ENCODE results near the gene GTF2H3. TPM values are rescaled to one million over a fixed set of nuclear protein-coding genes. Genes with fewer than 3 reads are reported as not detected.
"Not testable (repeated sequence)": the region's sequence is repeated elsewhere in the genome, so short reads cannot be mapped to it uniquely, and the experiment has no call there.

Gene GTF2H3
- 48.3 TPM for polyA plus RNA-seq (ENCODE audit: insufficient read length)
- long read RNA-seq, donor 1, partial matches to known transcripts: 0 of 4 reads
- long read RNA-seq, donor 1, other reads (novel, unspliced or antisense): 0 of 4 reads
- long read RNA-seq, donor 2, partial matches to known transcripts: 0 of 4 reads
- long read RNA-seq, donor 2, other reads (novel, unspliced or antisense): 0 of 4 reads
- long read RNA-seq, donor 3, partial matches to known transcripts: 0 of 4 reads
- long read RNA-seq, donor 3, other reads (novel, unspliced or antisense): 0 of 4 reads
- long read RNA-seq, donor 4, partial matches to known transcripts: 0 of 1 reads
- long read RNA-seq, donor 4, other reads (novel, unspliced or antisense): 0 of 1 reads
- long read RNA-seq, donor 5, transcript GTF2H3-212 (13 exons, 3,329 nt): major isoform, 7 of 7 reads
- long read RNA-seq, donor 5, partial matches to known transcripts: 0 of 7 reads
- long read RNA-seq, donor 5, other reads (novel, unspliced or antisense): 0 of 7 reads
- long read RNA-seq, donor 6, partial matches to known transcripts: 0 of 5 reads
- long read RNA-seq, donor 6, other reads (novel, unspliced or antisense): 0 of 5 reads
- long read RNA-seq, donor 7, transcript GTF2H3-212 (13 exons, 3,329 nt): major isoform, 8 of 10 reads
- long read RNA-seq, donor 7, partial matches to known transcripts: 0 of 10 reads
- long read RNA-seq, donor 7, other reads (novel, unspliced or antisense): 0 of 10 reads
- long read RNA-seq, donor 8, partial matches to known transcripts: 0 of 1 reads
- long read RNA-seq, donor 8, other reads (novel, unspliced or antisense): 0 of 1 reads

DNA sequence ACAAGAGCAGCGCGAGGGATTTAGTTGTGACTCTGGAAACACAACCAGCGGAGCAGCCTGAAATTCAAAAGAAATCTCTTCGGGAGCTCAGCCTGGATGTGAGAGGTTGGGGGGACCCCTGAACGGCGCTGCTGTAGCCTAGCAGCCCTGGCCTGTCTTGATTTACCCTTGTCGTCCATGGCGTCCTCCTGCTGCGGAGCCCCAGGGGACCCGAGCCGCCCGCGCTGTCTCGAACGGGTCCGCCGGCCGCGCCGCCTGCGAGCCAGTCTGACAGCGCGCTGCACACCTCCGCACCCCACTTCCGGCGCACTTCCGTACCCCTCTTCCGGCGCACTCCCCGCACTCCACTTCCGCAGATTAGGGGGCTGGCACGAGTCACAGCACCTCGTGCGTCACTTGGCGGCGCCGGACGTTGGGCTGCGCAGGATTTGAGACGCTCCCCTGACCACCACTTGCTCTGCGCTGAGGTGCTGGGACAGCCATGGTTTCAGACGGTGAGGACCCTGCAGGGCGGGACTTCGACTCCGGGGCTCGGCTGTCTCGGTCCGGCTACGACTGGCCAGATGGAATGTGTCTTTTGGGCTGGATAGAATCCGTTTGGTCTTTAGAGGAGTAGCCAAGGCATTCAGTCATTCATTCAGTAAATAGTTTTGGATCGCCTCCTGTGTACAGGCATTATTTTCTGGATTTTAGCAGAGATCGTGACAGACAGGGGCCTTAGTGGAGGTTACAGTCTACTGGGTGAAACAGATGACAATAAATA is at the start of gene GTF2H3, which contains the start of gene EIF2B1:
GTF2H3 (plus strand) TSS at position 451 of the 763 bp plus-strand sequence; CDS start at position 482, 31 bp downstream.
EIF2B1 (minus strand) TSS at position 308 of the 763 bp plus-strand sequence; CDS start at position 179, 129 bp downstream.
- peak; percentile 97 for DNase-seq

DNA sequence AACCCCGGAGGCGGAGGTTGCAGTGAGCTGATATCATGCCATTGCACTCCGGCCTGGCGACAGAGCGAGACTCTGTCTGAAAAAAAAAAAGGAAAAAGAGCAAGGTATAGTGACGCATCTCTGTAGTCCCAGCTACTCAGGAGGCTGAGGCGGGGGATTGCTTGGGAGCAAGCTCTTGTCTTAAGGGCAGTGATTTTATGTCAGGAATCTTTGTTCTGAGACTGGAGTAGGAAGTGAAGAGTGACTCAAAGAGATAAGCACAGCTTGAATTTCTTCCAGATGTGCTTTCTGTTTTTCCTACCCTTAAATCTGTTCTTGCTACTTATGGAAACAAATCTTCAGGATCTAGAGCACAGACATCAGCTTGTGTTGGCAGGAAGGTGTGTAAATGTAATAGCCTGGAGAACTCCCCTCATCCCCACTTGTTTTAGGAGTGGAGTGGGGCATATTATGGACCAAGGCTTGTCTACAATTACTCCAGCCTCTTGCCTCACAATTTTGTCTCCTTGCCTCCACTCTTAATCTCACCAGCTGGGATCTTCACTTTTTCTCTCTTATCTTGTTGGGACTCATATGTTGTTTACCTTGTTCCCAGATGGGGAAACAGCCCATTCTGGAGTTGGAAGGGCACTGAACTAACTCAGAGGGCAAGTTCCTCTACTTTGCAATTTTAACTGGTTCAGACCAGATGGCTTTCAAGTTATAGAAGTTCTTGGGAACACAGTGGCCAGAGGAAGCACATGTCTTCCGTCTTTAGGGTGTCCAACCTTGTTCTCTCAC is 41.7 kb upstream of the GTF2H3 start:
- no peak for DNase-seq

- no peak for DNase-seq
Measured at GRCh38 chr12:123595729-123596128, 37.9 kb upstream of the GTF2H3 start.

DNA sequence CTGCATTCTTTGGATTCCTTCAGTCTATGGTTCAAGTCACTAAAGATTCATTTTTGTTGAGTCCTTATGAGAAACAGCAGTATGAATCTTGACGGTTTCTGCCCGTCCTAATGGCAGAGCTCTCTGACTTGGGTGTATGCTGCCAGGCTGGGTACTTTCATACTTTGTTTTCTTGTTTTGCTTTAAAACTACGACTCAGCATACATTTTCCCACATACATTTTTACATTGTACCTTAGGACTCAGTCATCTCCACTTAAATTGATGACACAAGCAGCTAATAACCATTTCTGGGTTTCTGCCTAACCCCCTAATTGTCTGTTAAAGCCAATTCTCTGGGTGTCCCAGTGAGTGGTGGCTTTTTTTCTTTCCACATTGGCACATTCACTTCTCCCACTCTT is 36.5 kb upstream of the GTF2H3 start:
- no peak for DNase-seq

GRCh38 chr12:123598522-123598921 is 35.1 kb upstream of the GTF2H3 start:
- DNase-seq: no peak

DNA sequence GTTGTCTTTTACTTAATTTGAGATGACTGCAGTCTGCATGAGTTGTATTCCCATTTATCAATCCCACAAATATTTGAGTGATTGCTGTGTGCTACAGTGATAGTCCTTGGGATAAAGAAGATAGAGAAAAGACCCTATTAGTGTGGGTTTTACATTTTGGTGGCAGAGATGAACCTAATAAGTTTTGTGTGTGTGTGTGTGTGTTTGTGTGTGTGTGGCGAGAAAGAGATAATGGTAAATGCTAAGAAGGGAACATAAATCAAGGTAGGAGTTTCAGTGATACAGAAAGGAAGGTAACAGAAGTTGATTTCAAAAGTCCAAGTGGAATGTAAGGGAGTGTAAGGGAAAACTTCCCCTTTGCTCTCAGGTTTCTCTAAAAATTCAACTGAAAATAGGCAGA is 34.3 kb upstream of the GTF2H3 start:
- DNase-seq: no peak

- DNase-seq: no peak
Measured at GRCh38 chr12:123599721-123600120, 33.9 kb upstream of the GTF2H3 start.

DNA sequence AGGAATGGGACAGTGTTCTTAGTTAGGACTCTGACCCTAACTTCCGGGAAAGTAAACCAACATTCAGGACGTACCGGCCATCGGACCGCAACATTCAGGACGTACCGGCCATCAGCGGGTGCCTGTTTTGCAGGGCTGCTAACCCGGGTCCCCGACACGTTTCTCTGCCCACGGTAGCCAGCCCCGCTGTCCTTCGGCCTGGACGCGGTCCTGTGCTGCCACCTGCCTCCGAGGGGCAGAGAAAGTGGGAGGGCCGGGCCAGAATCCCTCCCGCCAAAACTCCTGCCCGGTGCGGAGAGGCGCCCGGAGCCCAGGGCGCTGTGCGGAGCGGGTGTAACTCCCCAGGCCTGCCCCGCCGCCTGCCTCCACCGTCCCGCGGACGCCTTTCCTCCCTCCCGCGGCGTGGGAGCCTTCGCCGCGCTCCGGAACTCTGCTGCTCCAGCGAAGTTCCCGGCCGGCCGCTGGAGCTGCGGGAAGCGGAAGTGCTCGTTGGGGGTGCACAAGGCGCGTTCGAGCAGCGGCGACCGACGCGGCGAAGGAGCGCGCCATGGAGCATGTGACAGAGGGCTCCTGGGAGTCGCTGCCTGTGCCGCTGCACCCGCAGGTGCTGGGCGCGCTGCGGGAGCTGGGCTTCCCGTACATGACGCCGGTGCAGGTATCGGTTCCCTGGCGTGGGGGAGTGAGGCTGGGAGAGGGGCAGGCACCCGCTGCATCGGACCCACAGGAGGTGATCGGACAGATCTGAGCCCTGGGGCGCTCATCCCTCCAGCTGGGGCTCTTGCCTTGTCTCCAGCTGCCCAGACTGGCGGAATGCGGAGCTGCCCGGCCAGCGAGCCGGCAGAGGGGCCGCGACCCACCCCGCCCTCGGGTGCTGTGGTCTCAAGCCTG is 31.8 kb upstream of the GTF2H3 start, which contains the start of gene DDX55:
DDX55 (plus strand) TSS at position 498 of the 888 bp plus-strand sequence; CDS start at position 548, 50 bp downstream.
- DNase-seq: peak; percentile 80

GRCh38 chr12:123602651-123603195 is 30.9 kb upstream of the GTF2H3 start:
- no peak for DNase-seq

GRCh38 chr12:123603495-123603894 is 30.1 kb upstream of the GTF2H3 start:
- not testable (repeated sequence) for DNase-seq

DNA sequence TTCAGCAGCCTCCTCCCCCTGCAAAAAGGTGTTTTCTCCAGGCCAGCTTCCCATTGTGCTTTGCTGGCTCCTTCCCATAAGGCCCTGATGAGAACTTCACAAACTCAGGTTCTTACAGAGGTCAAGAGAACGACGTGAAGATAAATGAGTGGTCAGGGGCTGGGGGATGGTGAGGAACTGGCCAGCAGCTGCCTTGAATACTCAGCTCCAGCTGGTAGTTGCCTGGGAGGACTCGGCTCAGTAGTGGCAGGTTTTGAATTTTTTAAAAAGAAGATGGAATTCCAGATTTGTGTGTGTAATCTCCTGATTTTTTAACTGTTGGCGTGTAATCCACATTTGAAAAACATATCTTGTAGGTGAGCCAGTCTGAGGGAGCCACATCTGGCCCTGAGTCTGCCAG is 25.9 kb upstream of the GTF2H3 start:
- DNase-seq: no peak

DNA sequence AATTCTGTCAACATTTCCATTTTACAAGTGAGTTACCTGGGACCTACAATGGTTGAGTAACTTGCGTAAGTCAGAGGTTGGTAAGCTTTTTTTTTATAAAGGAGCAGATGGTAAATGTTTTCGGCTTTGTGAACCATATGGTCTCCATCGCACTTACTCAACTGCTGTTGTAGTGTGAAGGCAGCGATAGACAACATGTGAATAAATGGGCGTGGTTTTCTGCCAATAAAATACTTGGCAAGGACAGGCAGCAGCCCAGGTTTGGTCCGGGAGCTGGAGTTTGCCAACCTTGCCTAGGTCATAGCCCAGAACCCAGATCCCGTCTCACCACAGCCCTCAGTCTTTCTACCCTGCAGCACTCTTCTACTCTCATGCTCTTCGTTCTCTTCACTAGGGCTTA is 25.4 kb upstream of the GTF2H3 start:
- DNase-seq: no peak

DNA sequence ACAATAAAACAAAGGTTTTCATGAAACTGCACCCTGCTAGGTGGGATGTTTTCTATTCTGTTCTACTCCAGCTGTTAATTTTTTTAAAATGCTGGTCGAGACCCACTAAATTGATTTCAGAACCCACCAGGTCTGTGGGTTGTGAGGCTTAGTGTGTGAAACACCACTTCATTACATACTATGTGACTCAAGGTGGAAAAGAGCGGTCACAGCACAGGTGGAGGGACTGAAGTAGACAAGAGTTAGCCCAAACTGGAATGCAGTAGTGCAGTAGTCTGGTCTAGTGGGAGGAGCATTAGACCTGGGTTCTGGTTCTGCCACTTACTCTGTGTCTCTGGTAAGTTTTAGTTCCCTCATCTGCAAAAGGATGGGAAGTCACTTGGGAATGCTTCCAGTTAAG is 19.5 kb upstream of the GTF2H3 start:
- DNase-seq: no peak

GRCh38 chr12:123614531-123614930 is 19.1 kb upstream of the GTF2H3 start:
- DNase-seq: no peak

GRCh38 chr12:123617144-123617543 is 16.5 kb upstream of the GTF2H3 start:
- no peak for DNase-seq

DNA sequence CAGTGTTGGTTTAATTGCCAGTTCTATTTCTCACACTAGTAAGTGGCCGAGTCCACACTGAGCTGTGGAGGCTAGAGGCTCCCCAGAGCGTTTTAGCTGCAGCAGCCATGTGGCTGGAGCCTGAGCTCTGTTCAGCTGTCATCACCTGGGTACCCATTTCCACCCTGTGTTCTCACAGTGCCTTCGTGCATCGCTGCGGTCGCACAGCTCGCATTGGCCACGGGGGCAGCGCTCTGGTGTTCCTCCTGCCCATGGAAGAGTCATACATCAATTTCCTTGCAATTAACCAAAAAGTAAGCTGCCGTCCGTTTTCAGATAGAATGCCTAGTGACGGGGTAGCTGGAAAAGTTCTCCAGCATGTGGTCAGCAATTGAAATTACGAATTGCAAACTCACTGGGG is 16.0 kb upstream of the GTF2H3 start:
- DNase-seq: no peak

DNA sequence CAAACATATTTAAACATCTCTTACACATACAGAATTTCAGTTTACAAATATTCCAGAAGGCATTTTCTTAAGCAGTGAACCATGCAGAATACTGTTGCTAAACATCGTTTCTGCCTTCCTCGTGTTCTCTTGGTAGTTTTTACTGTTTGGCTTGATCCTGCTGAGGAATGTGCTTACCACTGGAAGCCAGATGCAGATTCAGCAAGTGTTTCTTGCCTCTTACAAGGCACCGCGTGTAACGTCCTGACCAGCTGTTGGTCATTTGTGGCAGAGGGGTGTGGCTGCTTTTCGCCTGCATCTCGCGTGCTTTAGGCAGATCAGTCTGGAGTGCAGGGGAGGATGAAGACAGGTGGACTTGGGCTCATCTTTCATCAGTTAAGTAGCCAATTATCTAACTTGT is 12.5 kb upstream of the GTF2H3 start:
- DNase-seq: no peak

- no peak for DNase-seq
Measured at GRCh38 chr12:123621619-123622530, 11.8 kb upstream of the GTF2H3 start.

GRCh38 chr12:123634142-123634561 is 523 bp downstream of the GTF2H3 start:
- no peak for DNase-seq
